GM23338 (cell line): Measurements from ENCODE around the gene NENF. TPM values are rescaled to one million over a fixed set of nuclear protein-coding genes. Genes with fewer than 3 reads are reported as not detected.

Source experiments
- ATAC-seq: fragments of 200-7000 bp; cut with Tn5 transposase; 3 replicates; pipeline ENCODE4 v1.9.1; 2020
- DNase-seq: peaks from one replicate; pipeline ENCODE4 v3.0.0-alpha.2; 2015; ENCODE audit warnings: low spot score
- H2AFZ ChIP-seq: fragments of 200-600 bp; sonication (generic); 2 replicates; pipeline ENCODE4 v1.8.0; 2016; ENCODE audit warnings: antibody characterized with exemption, mild to moderate bottlenecking, moderate library complexity
- H3F3A ChIP-seq: fragments of 200-600 bp; sonication (generic); replicated peaks from 2 replicates; pipeline ENCODE4 v1.8.0; 2017; ENCODE audit warnings: antibody characterized with exemption, mixed run types, low read depth
- H3K27ac ChIP-seq: fragments of 200-600 bp; sonication (generic); 2 replicates; pipeline ENCODE4 v1.6.1; 2016; ENCODE audit warnings: low read depth
- H3K27me3 ChIP-seq: fragments of 200-600 bp; sonication (generic); 2 replicates; pipeline ENCODE4 v1.8.0; 2016; ENCODE audit warnings: mild to moderate bottlenecking, mixed run types, moderate library complexity; ENCODE audit not compliant: insufficient read depth
- H3K36me3 ChIP-seq: fragments of 200-600 bp; sonication (generic); 2 replicates; pipeline ENCODE4 v1.8.0; 2016; ENCODE audit warnings: mild to moderate bottlenecking; ENCODE audit not compliant: insufficient read depth
- H3K4me1 ChIP-seq: fragments of 200-600 bp; sonication (generic); 2 replicates; pipeline ENCODE4 v1.8.0; 2016; ENCODE audit warnings: mild to moderate bottlenecking, moderate library complexity; ENCODE audit not compliant: insufficient read depth
- H3K4me2 ChIP-seq: fragments of 200-600 bp; sonication (generic); 2 replicates; pipeline ENCODE4 v1.7.1; 2017; ENCODE audit warnings: mixed run types
- H3K4me3 ChIP-seq: fragments of 200-600 bp; sonication (generic); 2 replicates; pipeline ENCODE4 v1.6.1; 2016; ENCODE audit warnings: mixed run types
- H3K79me2 ChIP-seq: fragments of 200-600 bp; sonication (generic); replicated peaks from 2 replicates; pipeline ENCODE4 v1.8.0; 2017; ENCODE audit warnings: mild to moderate bottlenecking; ENCODE audit not compliant: insufficient read depth
- H3K9me2 ChIP-seq: fragments of 200-600 bp; sonication (generic); 2 replicates; pipeline ENCODE4 v1.8.0; 2017; ENCODE audit not compliant: insufficient read depth
- H4K20me1 ChIP-seq: fragments of 200-600 bp; sonication (generic); replicated peaks from 2 replicates; pipeline ENCODE4 v1.8.0; 2017; ENCODE audit warnings: mild to moderate bottlenecking; ENCODE audit not compliant: insufficient read depth
- H3K27ac Mint-ChIP-seq: 2 replicates; pipeline ENCODE4 v1.8.0; 2020; ENCODE audit warnings: inconsistent platforms, mild to moderate bottlenecking, moderate library complexity, mixed read lengths
- H3K27me3 Mint-ChIP-seq: 3 replicates; pipeline ENCODE4 v1.8.0; 2022; ENCODE audit warnings: low read depth, mild to moderate bottlenecking, moderate library complexity, mixed read lengths, inconsistent platforms; ENCODE audit not compliant: insufficient read depth, poor library complexity
- H3K36me3 Mint-ChIP-seq: 3 replicates; pipeline ENCODE4 v1.8.0; 2021; ENCODE audit warnings: low read depth, mild to moderate bottlenecking, inconsistent platforms, moderate library complexity, mixed read lengths
- H3K4me1 Mint-ChIP-seq: 3 replicates; pipeline ENCODE4 v1.8.0; 2020; ENCODE audit warnings: mild to moderate bottlenecking, inconsistent platforms, mixed read lengths
- H3K4me3 Mint-ChIP-seq: 3 replicates; pipeline ENCODE4 v1.8.0; 2021; ENCODE audit warnings: moderate library complexity, mild to moderate bottlenecking, inconsistent platforms, mixed read lengths
- H3K9me3 Mint-ChIP-seq: 3 replicates; pipeline ENCODE4 v1.8.0; 2020; ENCODE audit warnings: moderate library complexity, mild to moderate bottlenecking, inconsistent platforms, mixed read lengths
- CREB1 ChIP-seq: fragments of 250-450 bp; sonication (Bioruptor Pico); IDR thresholded peaks from 2 replicates; pipeline ENCODE4 v1.5.0; 2020; ENCODE audit warnings: low read depth, mild to moderate bottlenecking, moderate library complexity
- CTCF ChIP-seq, 2 experiments: fragments of 200-600 bp in 1 of 2; sonication (generic) in 1 of 2; conservative IDR thresholded peaks; 2 replicates each; pipeline versions ENCODE4 v1.5.1 to v1.6.1; 2016 to 2017; ENCODE audit warnings: antibody characterized with exemption in 2 of 2, low read depth in 2 of 2, mild to moderate bottlenecking in 2 of 2, moderate library complexity in 1 of 2
- ETS1 ChIP-seq: IDR thresholded peaks from 2 replicates; pipeline ENCODE4 v1.6.1; 2016; ENCODE audit warnings: antibody characterized with exemption
- EZH2 ChIP-seq: fragments of 200-600 bp; sonication (generic); IDR thresholded peaks from one replicate; pipeline ENCODE4 v1.8.0; 2017; ENCODE audit warnings: antibody characterized with exemption, mild to moderate bottlenecking, low read depth; ENCODE audit not compliant: unreplicated experiment
- EZH2phosphoT487 ChIP-seq: fragments of 200-600 bp; sonication (generic); IDR thresholded peaks from one replicate; pipeline ENCODE4 v1.8.1; 2018; ENCODE audit warnings: antibody characterized with exemption; ENCODE audit not compliant: unreplicated experiment
- JUNB ChIP-seq: IDR thresholded peaks from one replicate; pipeline ENCODE4 v1.6.1; 2016; ENCODE audit warnings: antibody characterized with exemption; ENCODE audit not compliant: unreplicated experiment
- NANOG ChIP-seq: IDR thresholded peaks from 2 replicates; pipeline ENCODE4 v1.6.1; 2016; ENCODE audit warnings: antibody characterized with exemption, borderline replicate concordance
- ZNF114 ChIP-seq: fragments of 250-450 bp; sonication (Bioruptor Pico); IDR thresholded peaks from 2 replicates; pipeline ENCODE4 v1.5.0; 2020; ENCODE audit warnings: mild to moderate bottlenecking, moderate library complexity
- ZNF331 ChIP-seq: fragments of 250-450 bp; sonication (Bioruptor Pico); IDR thresholded peaks from 2 replicates; pipeline ENCODE4 v1.5.0; 2020; ENCODE audit warnings: low read depth, mild to moderate bottlenecking, moderate library complexity
- ZNF462 ChIP-seq: fragments of 250-450 bp; sonication (Bioruptor Pico); IDR thresholded peaks from 2 replicates; pipeline ENCODE4 v1.5.0; 2020; ENCODE audit warnings: mild to moderate bottlenecking, moderate library complexity
- polyA plus RNA-seq: library from polyadenylated mRNA; unstranded; fragments of >200 nt; fragmentation: Nextera tagmentation; extraction: Ambion mirVana; gene quantifications from 2 replicates; pipeline ENCODE4 v1.2.1, GENCODE V29; 2016
- total RNA-seq: library from RNA; depleted of rRNA; stranded (reverse); fragments of >200 nt; shearing (Covaris generic); gene quantifications from 2 replicates; pipeline ENCODE4 v1.2.3, GENCODE V29; 2014
- TF ChIP-seq, protein P1 (sequence below): IDR thresholded peaks from one replicate; pipeline ENCODE4 v1.6.1; 2018; ENCODE audit warnings: antibody characterized with exemption; ENCODE audit not compliant: unreplicated experiment

NENF gene
- total and polyA plus RNA-seq, 2 experiments from 2014 or later: 27.6 to 60.7 TPM

DNA sequence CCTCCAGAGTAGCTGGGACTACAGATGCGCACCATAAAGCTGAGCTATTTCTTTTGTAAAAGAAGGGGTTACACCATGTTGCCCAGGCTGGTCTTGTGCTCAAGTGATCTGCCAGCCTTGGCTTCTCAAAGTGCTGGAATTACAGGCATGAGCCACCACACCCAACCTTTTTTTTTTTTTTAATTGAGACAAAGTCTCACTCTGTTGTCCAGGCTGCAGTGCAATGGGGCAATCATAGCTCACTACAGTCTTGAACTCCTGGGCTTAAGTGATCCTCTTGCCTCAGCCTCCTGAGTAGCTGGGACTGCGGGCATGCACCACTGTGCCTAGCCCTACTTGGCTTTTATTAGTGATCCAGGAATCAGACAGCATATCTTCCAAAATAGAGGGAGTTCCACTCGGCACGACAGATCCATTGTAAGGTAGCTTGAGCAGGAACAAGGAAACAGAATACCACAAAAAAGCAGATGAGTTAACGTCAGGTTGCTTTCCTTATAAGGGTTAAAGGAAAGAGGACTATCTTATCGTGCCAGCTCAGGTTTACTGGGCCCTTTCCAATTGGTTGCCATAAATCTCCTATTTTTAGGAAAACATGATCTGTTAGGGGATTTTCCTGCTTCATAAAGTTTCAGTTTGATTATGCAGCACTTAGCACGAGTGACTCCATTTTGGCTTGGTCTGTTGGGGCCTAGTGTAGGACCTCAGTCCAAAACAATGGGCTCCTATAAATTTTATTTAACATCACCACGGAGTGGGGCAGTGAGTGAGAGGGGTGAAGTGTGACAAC lies 45.2 kb downstream of the NENF start (continued):
- TF ChIP-seq ZNF114 (CRISPR knock-in tag): no peak
- TF ChIP-seq EZH2: no peak
- no peak for TF ChIP-seq ZNF331 (CRISPR knock-in tag)
- TF ChIP-seq EZH2phosphoT487: no peak
- TF ChIP-seq, protein P1, sequence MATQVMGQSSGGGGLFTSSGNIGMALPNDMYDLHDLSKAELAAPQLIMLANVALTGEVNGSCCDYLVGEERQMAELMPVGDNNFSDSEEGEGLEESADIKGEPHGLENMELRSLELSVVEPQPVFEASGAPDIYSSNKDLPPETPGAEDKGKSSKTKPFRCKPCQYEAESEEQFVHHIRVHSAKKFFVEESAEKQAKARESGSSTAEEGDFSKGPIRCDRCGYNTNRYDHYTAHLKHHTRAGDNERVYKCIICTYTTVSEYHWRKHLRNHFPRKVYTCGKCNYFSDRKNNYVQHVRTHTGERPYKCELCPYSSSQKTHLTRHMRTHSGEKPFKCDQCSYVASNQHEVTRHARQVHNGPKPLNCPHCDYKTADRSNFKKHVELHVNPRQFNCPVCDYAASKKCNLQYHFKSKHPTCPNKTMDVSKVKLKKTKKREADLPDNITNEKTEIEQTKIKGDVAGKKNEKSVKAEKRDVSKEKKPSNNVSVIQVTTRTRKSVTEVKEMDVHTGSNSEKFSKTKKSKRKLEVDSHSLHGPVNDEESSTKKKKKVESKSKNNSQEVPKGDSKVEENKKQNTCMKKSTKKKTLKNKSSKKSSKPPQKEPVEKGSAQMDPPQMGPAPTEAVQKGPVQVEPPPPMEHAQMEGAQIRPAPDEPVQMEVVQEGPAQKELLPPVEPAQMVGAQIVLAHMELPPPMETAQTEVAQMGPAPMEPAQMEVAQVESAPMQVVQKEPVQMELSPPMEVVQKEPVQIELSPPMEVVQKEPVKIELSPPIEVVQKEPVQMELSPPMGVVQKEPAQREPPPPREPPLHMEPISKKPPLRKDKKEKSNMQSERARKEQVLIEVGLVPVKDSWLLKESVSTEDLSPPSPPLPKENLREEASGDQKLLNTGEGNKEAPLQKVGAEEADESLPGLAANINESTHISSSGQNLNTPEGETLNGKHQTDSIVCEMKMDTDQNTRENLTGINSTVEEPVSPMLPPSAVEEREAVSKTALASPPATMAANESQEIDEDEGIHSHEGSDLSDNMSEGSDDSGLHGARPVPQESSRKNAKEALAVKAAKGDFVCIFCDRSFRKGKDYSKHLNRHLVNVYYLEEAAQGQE: no peak

- Mint-ChIP-seq H3K27me3 (peaks cover 8% of the 10 kb centered on the region), H3K27ac (no peak overlapping the region), H3K36me3 (no peaks in the 10 kb centered on the region), H3K4me1 (peaks cover 9% of the 10 kb centered on the region), H3K9me3 (no peaks in the 10 kb centered on the region), H3K4me3 (no peak overlapping the region)
- H3K4me2 ChIP-seq: no peak overlapping the region
- no peak overlapping the region for H2AFZ ChIP-seq
- DNase-seq (no peak), ATAC-seq (no peak)
- no peaks in the 10 kb centered on the region for H3K27me3 ChIP-seq
- H3K36me3 ChIP-seq: no peaks in the 10 kb centered on the region
- no peaks in the 10 kb centered on the region for H3F3A ChIP-seq
- no peaks in the 10 kb centered on the region for H3K9me2 ChIP-seq
- no peaks in the 10 kb centered on the region for H3K79me2 ChIP-seq
- no peaks in the 10 kb centered on the region for H4K20me1 ChIP-seq
- H3K4me3 ChIP-seq: no peak overlapping the region
- no peak overlapping the region for H3K27ac ChIP-seq
- peaks cover 10% of the 10 kb centered on the region; the same call in 1 of the 2 replicates for H3K4me1 ChIP-seq
- no peak for TF ChIP-seq JUNB
- TF ChIP-seq CREB1 (CRISPR knock-in tag): no peak
- no peak for TF ChIP-seq ZNF462 (CRISPR knock-in tag)
- TF ChIP-seq NANOG: no peak
- no peak for TF ChIP-seq EZH2
- no peak for TF ChIP-seq ZNF114 (CRISPR knock-in tag)
- TF ChIP-seq CTCF (conservative IDR thresholded peaks at IDR 0.05; ENCODE audit: low read depth in 2 of 2): no peak
- no peak for TF ChIP-seq EZH2phosphoT487
- no peak for TF ChIP-seq ETS1
Measured at GRCh38 chr1:212478467-212479025, 45.8 kb downstream of the NENF start.
